Esophagus squamous epithelium (tissue), 5 donors: ENCODE results near the gene IL1RAPL1. TPM values are rescaled to one million over a fixed set of nuclear protein-coding genes. Genes with fewer than 3 reads are reported as not detected.

ENCODE experiments used
- DNase-seq: peaks from one replicate; lab custom pipeline; 2025; lab: John Stamatoyannopoulos, UW
- H3K27ac ChIP-seq, 4 donors: fragments of 200-600 bp; sonication (generic); one replicate each; pipeline ENCODE4 v1.5.1; 2016 to 2019; ENCODE audit warnings: mild to moderate bottlenecking in 1 of 4
- H3K27me3 ChIP-seq, 4 donors: fragments of 200-600 bp; sonication (generic); 1 replicate in 3 of 4; 2 replicates in 1 of 4; pipeline versions ENCODE4 v1.5.1 to v1.6.0; 2017 to 2021; ENCODE audit warnings: antibody characterized with exemption in 1 of 4
- H3K36me3 ChIP-seq, 3 donors: fragments of 200-600 bp; sonication (generic); one replicate each; pipeline ENCODE4 v1.5.1; 2016 to 2019
- H3K4me1 ChIP-seq, 3 donors: fragments of 200-600 bp; sonication (generic); one replicate each; pipeline ENCODE4 v1.5.1; 2017 to 2019
- H3K4me3 ChIP-seq, 4 donors: fragments of 200-600 bp; sonication (generic); 1 replicate in 3 of 4; 2 replicates in 1 of 4; pipeline ENCODE4 v1.5.1; 2016 to 2019; ENCODE audit warnings: mild to moderate bottlenecking in 2 of 4, moderate library complexity in 1 of 4
- H3K9me3 ChIP-seq, 3 donors: fragments of 200-600 bp; sonication (generic); one replicate each; pipeline ENCODE4 v1.5.1; 2016 to 2019
- POLR2A ChIP-seq, 4 donors: fragments of 450-650 bp; IDR thresholded peaks; one replicate each; pipeline ENCODE4 v1.6.1; 2017; ENCODE audit warnings: antibody characterized with exemption in 4 of 4, mild to moderate bottlenecking in 4 of 4, moderate library complexity in 3 of 4
- WGBS, 2 donors: methylation state at CpG; one replicate each; pipeline ENCODE4 v1.1.5; 2018; 5-methylcytosine and 5-hydroxymethylcytosine counted together
- intact Hi-C: fragments of 100-400 bp; cut with DNase I; formaldehyde crosslinking; loops from one replicate; pipeline ENCODE4 v1.15.0; 2022
- total RNA-seq, 4 donors: library from RNA; depleted of rRNA; stranded (reverse); fragments of >200 nt; gene quantifications; one replicate each; pipeline ENCODE4 v1.1.0, GENCODE V29; 2016
- TF ChIP-seq, protein P1 (sequence below), 6 experiments: fragments of 450-650 bp in 4 of 6; fragments of 200-600 bp in 2 of 6; sonication (generic) in 2 of 6; IDR thresholded peaks; one replicate each; pipeline ENCODE4 v1.5.1; 2016 to 2019; ENCODE audit warnings: antibody characterized with exemption in 6 of 6, mild to moderate bottlenecking in 4 of 6, moderate library complexity in 4 of 6
- donor health status: DM: yes; HTN: yes; CAD: no.

Gene IL1RAPL1
- total RNA-seq, 4 donors from 2014 or later: 0.09 to 0.19 (median 0.13) TPM; not detected in 1

DNA sequence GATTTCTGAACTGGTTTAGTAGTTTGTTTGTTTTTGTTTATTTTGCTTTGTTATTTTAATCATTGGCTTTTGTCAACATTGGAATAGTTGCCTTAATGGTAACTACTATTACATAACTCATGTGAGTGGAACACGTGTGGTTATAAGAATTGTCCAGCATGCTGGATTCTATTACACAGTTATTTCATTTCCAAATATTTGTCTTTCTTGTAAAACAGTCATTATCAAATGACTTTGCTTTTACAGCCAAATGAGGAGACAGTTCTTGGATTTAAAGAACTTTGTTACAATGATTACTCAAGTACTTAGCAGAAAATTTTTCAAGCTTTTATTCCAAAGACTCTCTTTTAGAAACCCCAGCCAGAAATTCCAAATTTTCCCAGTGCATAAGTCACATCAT is 1112.0 kb downstream of the IL1RAPL1 start:
- Histone ChIP-seq H3K9me3 (no peaks in the 10 kb centered on the region), H3K27ac (no peak overlapping the region), H3K36me3 (no peaks in the 10 kb centered on the region), H3K4me3 (no peak overlapping the region), H3K27me3 (no peaks in the 10 kb centered on the region), H3K4me1 (no peaks in the 10 kb centered on the region)
- no peak for TF ChIP-seq POLR2A (IDR thresholded peaks at IDR 0.05)
- TF ChIP-seq, protein P1, sequence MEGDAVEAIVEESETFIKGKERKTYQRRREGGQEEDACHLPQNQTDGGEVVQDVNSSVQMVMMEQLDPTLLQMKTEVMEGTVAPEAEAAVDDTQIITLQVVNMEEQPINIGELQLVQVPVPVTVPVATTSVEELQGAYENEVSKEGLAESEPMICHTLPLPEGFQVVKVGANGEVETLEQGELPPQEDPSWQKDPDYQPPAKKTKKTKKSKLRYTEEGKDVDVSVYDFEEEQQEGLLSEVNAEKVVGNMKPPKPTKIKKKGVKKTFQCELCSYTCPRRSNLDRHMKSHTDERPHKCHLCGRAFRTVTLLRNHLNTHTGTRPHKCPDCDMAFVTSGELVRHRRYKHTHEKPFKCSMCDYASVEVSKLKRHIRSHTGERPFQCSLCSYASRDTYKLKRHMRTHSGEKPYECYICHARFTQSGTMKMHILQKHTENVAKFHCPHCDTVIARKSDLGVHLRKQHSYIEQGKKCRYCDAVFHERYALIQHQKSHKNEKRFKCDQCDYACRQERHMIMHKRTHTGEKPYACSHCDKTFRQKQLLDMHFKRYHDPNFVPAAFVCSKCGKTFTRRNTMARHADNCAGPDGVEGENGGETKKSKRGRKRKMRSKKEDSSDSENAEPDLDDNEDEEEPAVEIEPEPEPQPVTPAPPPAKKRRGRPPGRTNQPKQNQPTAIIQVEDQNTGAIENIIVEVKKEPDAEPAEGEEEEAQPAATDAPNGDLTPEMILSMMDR (IDR thresholded peaks at IDR 0.05): no peak
- WGBS, 2 donors: 38 to 51% methylated on average over 1 of the region's 1 CpG
- no peak for DNase-seq
- intact Hi-C loops: no loop called here

DNA sequence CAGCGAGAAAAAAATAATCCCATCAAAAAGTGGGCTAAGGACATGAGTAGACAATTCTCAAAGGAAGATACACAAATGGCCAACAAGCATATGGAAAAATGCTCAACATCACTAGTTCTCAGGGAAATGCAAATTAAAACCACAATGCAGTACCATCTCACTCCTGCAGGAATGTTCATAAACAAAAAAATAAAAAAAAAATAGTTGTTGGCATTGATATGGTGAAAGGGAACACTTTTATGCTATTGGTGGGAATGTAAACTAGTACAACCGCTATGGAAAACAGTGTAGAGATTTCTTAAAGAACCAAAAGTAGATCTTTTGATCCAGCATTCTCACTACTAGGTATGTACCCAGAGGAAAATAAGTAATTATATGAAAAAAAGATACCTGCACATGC is 1119.8 kb downstream of the IL1RAPL1 start:
- TF ChIP-seq POLR2A (IDR thresholded peaks at IDR 0.05): no peak
- TF ChIP-seq, protein P1 (IDR thresholded peaks at IDR 0.05): no peak
- H3K4me3 ChIP-seq: no peak overlapping the region
- H3K9me3 ChIP-seq: no peaks in the 10 kb centered on the region
- H3K27ac ChIP-seq: no peak overlapping the region
- WGBS, 2 donors: 89 to 94% methylated on average over 2 of the region's 2 CpGs
- DNase-seq: no peak
- no peaks in the 10 kb centered on the region for H3K36me3 ChIP-seq
- intact Hi-C loops: no loop called here
- no peaks in the 10 kb centered on the region for H3K4me1 ChIP-seq
- H3K27me3 ChIP-seq: no peaks in the 10 kb centered on the region

DNA sequence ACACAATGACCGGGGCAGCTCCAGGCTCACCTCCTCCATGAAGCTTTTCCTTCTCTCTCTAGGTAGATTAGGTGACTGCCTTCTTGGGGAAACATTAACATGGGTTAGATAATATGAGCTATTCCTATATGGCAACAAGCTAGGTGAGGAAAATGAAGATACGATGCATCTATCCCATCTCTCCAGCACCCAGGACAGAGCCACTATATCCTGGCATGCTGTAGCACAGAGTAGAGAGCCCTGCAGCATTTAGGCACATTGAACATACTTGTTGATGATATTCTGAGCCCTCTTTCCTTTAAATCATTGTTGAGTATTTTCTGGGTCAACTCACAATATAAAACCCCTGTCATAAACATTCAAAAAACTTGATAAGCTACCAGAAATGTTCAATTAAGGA is 1133.9 kb downstream of the IL1RAPL1 start:
- no peak for TF ChIP-seq POLR2A (IDR thresholded peaks at IDR 0.05)
- TF ChIP-seq, protein P1 (IDR thresholded peaks at IDR 0.05): no peak
- no peaks in the 10 kb centered on the region for H3K36me3 ChIP-seq
- DNase-seq: no peak
- no peaks in the 10 kb centered on the region for H3K27me3 ChIP-seq
- no peaks in the 10 kb centered on the region for H3K9me3 ChIP-seq
- WGBS, 2 donors: 92% methylated on average over 2 of the region's 2 CpGs; no CpG with 5 or more reads in 1 of the 2 donors
- intact Hi-C loops: no loop called here
- no peak overlapping the region for H3K27ac ChIP-seq
- no peak overlapping the region for H3K4me3 ChIP-seq
- no peaks in the 10 kb centered on the region for H3K4me1 ChIP-seq

DNA sequence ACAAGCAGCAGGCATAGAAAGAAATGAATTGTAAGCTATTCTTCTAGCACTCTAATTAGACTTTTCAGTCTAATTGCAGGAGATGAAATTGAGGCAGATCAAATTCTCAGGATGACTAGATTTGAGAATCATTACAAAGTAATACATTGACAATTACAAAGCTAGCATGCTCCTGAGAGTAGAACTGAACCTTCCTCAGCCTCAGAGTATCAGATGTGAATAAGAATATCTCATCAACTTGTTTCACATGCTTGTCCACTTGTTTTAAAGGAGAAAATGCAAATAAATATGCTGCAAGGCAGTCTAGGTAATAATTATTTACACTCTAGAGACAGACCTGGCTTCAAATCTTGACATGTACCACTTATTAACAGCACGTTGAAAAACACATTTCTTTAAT is 1137.1 kb downstream of the IL1RAPL1 start:
- 42 to 64% methylated on average over 1 of the region's 1 CpG for WGBS, 2 donors
- no peak for TF ChIP-seq POLR2A (IDR thresholded peaks at IDR 0.05)
- TF ChIP-seq, protein P1 (IDR thresholded peaks at IDR 0.05): no peak
- DNase-seq: no peak
- intact Hi-C loops: no loop called here
- H3K9me3 ChIP-seq: no peaks in the 10 kb centered on the region
- H3K36me3 ChIP-seq: no peaks in the 10 kb centered on the region
- H3K27ac ChIP-seq: no peak overlapping the region
- H3K4me1 ChIP-seq: no peaks in the 10 kb centered on the region
- H3K27me3 ChIP-seq: no peaks in the 10 kb centered on the region
- H3K4me3 ChIP-seq: no peak overlapping the region

DNA sequence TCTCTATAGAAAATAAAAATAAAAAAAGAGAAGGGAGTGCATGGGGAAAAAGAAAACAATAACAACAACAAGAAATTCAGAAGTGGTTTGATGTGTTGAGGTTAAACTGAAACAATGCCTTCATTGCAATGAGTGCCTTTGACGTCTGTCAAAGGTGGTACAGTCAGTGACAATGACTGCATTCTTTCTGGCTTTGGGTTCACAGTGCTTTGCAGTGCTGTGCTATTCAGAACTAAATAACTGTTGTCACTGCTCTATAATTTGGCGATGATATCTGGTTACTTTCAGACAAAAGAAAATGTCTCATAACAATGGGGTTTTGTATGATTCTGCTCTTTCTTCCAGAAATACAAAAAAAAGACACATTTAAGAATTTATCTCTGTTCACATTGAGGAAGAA is 1139.6 kb downstream of the IL1RAPL1 start:
- no peak for DNase-seq

More for the DNA sequence above, 1139.6 kb downstream of the IL1RAPL1 start:
- Histone ChIP-seq H3K36me3 (no peaks in the 10 kb centered on the region), H3K4me1 (no peaks in the 10 kb centered on the region), H3K27ac (no peak overlapping the region), H3K27me3 (no peaks in the 10 kb centered on the region), H3K9me3 (no peaks in the 10 kb centered on the region), H3K4me3 (no peak overlapping the region)
- intact Hi-C loops: no loop called here
- 77 to 86% methylated on average over 2 of the region's 2 CpGs for WGBS, 2 donors
- no peak for TF ChIP-seq POLR2A (IDR thresholded peaks at IDR 0.05)
- TF ChIP-seq, protein P1 (IDR thresholded peaks at IDR 0.05): no peak
